NCI-H226 (cell line): ENCODE measurements around the gene ITGA11.

Experiments used
- DNase-seq: peaks from one replicate; pipeline ENCODE4 v3.0.0-alpha.2; 2015

The ITGA11 gene

GRCh38 chr15:68389041-68389930, 42.7 kb downstream of the ITGA11 start:
- DNase-seq, result no peak

- DNase-seq, result no peak
These were observed 44.4 kb downstream of the ITGA11 start for GRCh38 chr15:68387381-68388143.

GRCh38 chr15:68386587-68387288, 45.2 kb downstream of the ITGA11 start:
- DNase-seq, result no peak

GRCh38 chr15:68385671-68386586, 46.0 kb downstream of the ITGA11 start:
- no peak for DNase-seq

- no peak for DNase-seq
These were observed 46.8 kb downstream of the ITGA11 start for GRCh38 chr15:68385240-68385561.

GRCh38 chr15:68384451-68385239, 47.3 kb downstream of the ITGA11 start:
- peak; percentile 97 for DNase-seq

- DNase-seq, result peak; percentile 53
These were observed 48.5 kb downstream of the ITGA11 start for GRCh38 chr15:68383161-68384074.

GRCh38 chr15:68382286-68383007, 49.5 kb downstream of the ITGA11 start:
- DNase-seq, result no peak

- no peak for DNase-seq
These were observed 51.5 kb downstream of the ITGA11 start for GRCh38 chr15:68380456-68380855.

GRCh38 chr15:68379759-68380290, 52.1 kb downstream of the ITGA11 start:
- DNase-seq, result no peak

GRCh38 chr15:68379058-68379758, 52.8 kb downstream of the ITGA11 start:
- DNase-seq, result no peak

GRCh38 chr15:68378595-68378994, 53.4 kb downstream of the ITGA11 start:
- DNase-seq, result no peak

GRCh38 chr15:68377766-68378165, 54.2 kb downstream of the ITGA11 start:
- DNase-seq, result no peak

GRCh38 chr15:68376447-68377060, 55.4 kb downstream of the ITGA11 start:
- DNase-seq, result no peak

GRCh38 chr15:68375716-68376220, 56.2 kb downstream of the ITGA11 start:
- no peak for DNase-seq

- DNase-seq, result no peak
These were observed 56.8 kb downstream of the ITGA11 start for GRCh38 chr15:68375191-68375631.

GRCh38 chr15:68374168-68374745, 57.7 kb downstream of the ITGA11 start:
- DNase-seq, result no peak

GRCh38 chr15:68373028-68373427, 58.9 kb downstream of the ITGA11 start:
- no peak for DNase-seq
